IPS DF 6.9 (cell line): ENCODE measurements around the gene CCN6.
"Not testable (repeated sequence)": the region's sequence is repeated elsewhere in the genome, so short reads cannot be mapped to it uniquely, and the experiment has no call there.

ENCODE experiments used
- DNase-seq: peaks from one replicate; pipeline ENCODE4 v3.0.0-alpha.2; 2013; ENCODE audit warnings: low read depth, low spot score
- H3K27ac ChIP-seq: one replicate; pipeline ENCODE4 v1.5.1; 2013; ENCODE audit warnings: low read length, control low read depth
- H3K27me3 ChIP-seq: 2 replicates; pipeline ENCODE4 v1.6.1; 2013; ENCODE audit warnings: mild to moderate bottlenecking, low read length; ENCODE audit not compliant: control insufficient read depth, insufficient read depth
- H3K36me3 ChIP-seq: 2 replicates; pipeline ENCODE4 v1.6.1; 2013; ENCODE audit warnings: low read length; ENCODE audit not compliant: control insufficient read depth, insufficient read depth
- H3K4me1 ChIP-seq: 2 replicates; pipeline ENCODE4 v1.6.1; 2013; ENCODE audit warnings: low read length; ENCODE audit not compliant: control insufficient read depth, insufficient read depth
- H3K4me3 ChIP-seq: 2 replicates; pipeline ENCODE4 v1.5.1; 2013; ENCODE audit warnings: mild to moderate bottlenecking, low read length
- H3K9me3 ChIP-seq: 2 replicates; pipeline ENCODE4 v1.6.1; 2013; ENCODE audit warnings: low read length, inconsistent platforms; ENCODE audit not compliant: control insufficient read depth, insufficient read depth
- WGBS: extraction: QIAGEN DNeasy Blood & Tissue Kit; methylation state at CpG from one replicate; pipeline ENCODE4 v1.1.7; 2013; ENCODE audit warnings: mixed read lengths, missing lambda C conversion rate; ENCODE audit not compliant: insufficient read length, insufficient coverage; 5-methylcytosine and 5-hydroxymethylcytosine counted together

CCN6 gene

GRCh38 chr6:112038268-112038667, 15.6 kb upstream of the CCN6 start:
- H3K27me3 ChIP-seq: no peaks in the 10 kb centered on the region
- no peaks in the 10 kb centered on the region for H3K36me3 ChIP-seq
- DNase-seq: no peak
- no peak overlapping the region for H3K4me3 ChIP-seq
- no peaks in the 10 kb centered on the region for H3K9me3 ChIP-seq
- H3K27ac ChIP-seq: no peak overlapping the region
- no peaks in the 10 kb centered on the region; the same call in 1 of the 2 replicates for H3K4me1 ChIP-seq
- no CpG with 5 or more reads among the region's 5 CpGs for WGBS

- Histone ChIP-seq H3K36me3 (no peaks in the 10 kb centered on the region), H3K4me3 (no peak overlapping the region), H3K27ac (no peak overlapping the region), H3K4me1 (no peaks in the 10 kb centered on the region; the same call in 1 of the 2 replicates), H3K9me3 (no peaks in the 10 kb centered on the region), H3K27me3 (no peaks in the 10 kb centered on the region)
- no peak for DNase-seq
- WGBS: no CpG with 5 or more reads among the region's 15 CpGs
Measured at GRCh38 chr6:112038756-112039430, 15.0 kb upstream of the CCN6 start.

GRCh38 chr6:112039431-112039770, 14.5 kb upstream of the CCN6 start:
- Histone ChIP-seq H3K4me1 (no peaks in the 10 kb centered on the region; the same call in 1 of the 2 replicates), H3K9me3 (no peaks in the 10 kb centered on the region), H3K27ac (no peak overlapping the region), H3K4me3 (no peak overlapping the region), H3K36me3 (no peaks in the 10 kb centered on the region), H3K27me3 (no peaks in the 10 kb centered on the region)
- no peak for DNase-seq
- no CpG with 5 or more reads among the region's 2 CpGs for WGBS

GRCh38 chr6:112040956-112041355, 12.9 kb upstream of the CCN6 start:
- Histone ChIP-seq H3K9me3 (no peaks in the 10 kb centered on the region), H3K4me1 (no peaks in the 10 kb centered on the region; the same call in 1 of the 2 replicates), H3K4me3 (no peak overlapping the region), H3K36me3 (no peaks in the 10 kb centered on the region), H3K27ac (no peak overlapping the region), H3K27me3 (no peaks in the 10 kb centered on the region; the same call in 1 of the 2 replicates)
- WGBS: no CpG with 5 or more reads among the region's 1 CpG
- no peak for DNase-seq

- no peak for DNase-seq
- H3K4me3 ChIP-seq: no peak overlapping the region
- no peak overlapping the region for H3K27ac ChIP-seq
- H3K36me3 ChIP-seq: no peaks in the 10 kb centered on the region
- no CpG with 5 or more reads among the region's 3 CpGs for WGBS
- H3K27me3 ChIP-seq: no peaks in the 10 kb centered on the region; the same call in 1 of the 2 replicates
- H3K9me3 ChIP-seq: no peaks in the 10 kb centered on the region
- no peaks in the 10 kb centered on the region; the same call in 1 of the 2 replicates for H3K4me1 ChIP-seq
Measured at GRCh38 chr6:112041535-112041934, 12.4 kb upstream of the CCN6 start.

- DNase-seq: peak; percentile 78
- Histone ChIP-seq H3K27ac (no peak overlapping the region), H3K4me3 (peak overlapping the region; percentile 55; the same call in 1 of the 2 replicates), H3K4me1 (no peaks in the 10 kb centered on the region; the same call in 1 of the 2 replicates), H3K9me3 (no peaks in the 10 kb centered on the region), H3K36me3 (no peaks in the 10 kb centered on the region), H3K27me3 (no peaks in the 10 kb centered on the region; the same call in 1 of the 2 replicates)
- WGBS: no CpG with 5 or more reads among the region's 36 CpGs
Measured at GRCh38 chr6:112043032-112044007, 10.6 kb upstream of the CCN6 start.

- no peak overlapping the region for H3K27ac ChIP-seq
- no peak overlapping the region for H3K4me3 ChIP-seq
- WGBS: no CpG with 5 or more reads among the region's 8 CpGs
- no peak for DNase-seq
- no peaks in the 10 kb centered on the region for H3K4me1 ChIP-seq
- H3K27me3 ChIP-seq: no peaks in the 10 kb centered on the region; the same call in 1 of the 2 replicates
- H3K36me3 ChIP-seq: no peaks in the 10 kb centered on the region
- no peaks in the 10 kb centered on the region for H3K9me3 ChIP-seq
Measured at GRCh38 chr6:112044196-112044595, 9.7 kb upstream of the CCN6 start.

- no CpG with 5 or more reads among the region's 3 CpGs for WGBS
- no peaks in the 10 kb centered on the region for H3K4me1 ChIP-seq
Measured at GRCh38 chr6:112044856-112045255, 9.0 kb upstream of the CCN6 start.

GRCh38 chr6:112047523-112047922, 6.4 kb upstream of the CCN6 start:
- not testable (repeated sequence) for H3K4me3 ChIP-seq, H3K4me1 ChIP-seq, H3K36me3 ChIP-seq, H3K27me3 ChIP-seq, H3K27ac ChIP-seq, H3K9me3 ChIP-seq, DNase-seq
- no CpG with 5 or more reads among the region's 25 CpGs for WGBS

More at GRCh38 chr6:112044856-112045255, 9.0 kb upstream of the CCN6 start:
- H3K27me3 ChIP-seq: no peaks in the 10 kb centered on the region; the same call in 1 of the 2 replicates
- DNase-seq: no peak
- H3K27ac ChIP-seq: no peak overlapping the region
- H3K4me3 ChIP-seq: no peak overlapping the region
- H3K36me3 ChIP-seq: no peaks in the 10 kb centered on the region
- H3K9me3 ChIP-seq: no peaks in the 10 kb centered on the region

- no peak for DNase-seq
- no peak overlapping the region for H3K27ac ChIP-seq
- no CpG with 5 or more reads among the region's 6 CpGs for WGBS
- no peak overlapping the region for H3K4me3 ChIP-seq
- no peaks in the 10 kb centered on the region for H3K4me1 ChIP-seq
- H3K36me3 ChIP-seq: no peaks in the 10 kb centered on the region
- no peaks in the 10 kb centered on the region for H3K9me3 ChIP-seq
- H3K27me3 ChIP-seq: no peaks in the 10 kb centered on the region; the same call in 1 of the 2 replicates
Measured at GRCh38 chr6:112049026-112049799, 4.7 kb upstream of the CCN6 start.
